PC-3 (cell line): ENCODE results near the gene GDF2.

Experiments used
- CTCF ChIP-seq: fragments of 300-600 bp; sonication (generic); conservative IDR thresholded peaks from 2 replicates; pipeline ENCODE4 v1.5.1; 2017; ENCODE audit warnings: antibody characterized with exemption, low read depth, mild to moderate bottlenecking, low read length
- EZH2 ChIP-seq: fragments of 300-600 bp; sonication (generic); IDR thresholded peaks from one replicate; pipeline ENCODE4 v1.6.1; 2017; ENCODE audit warnings: antibody characterized with exemption, mild to moderate bottlenecking, low read length; ENCODE audit not compliant: unreplicated experiment
- EZH2phosphoT487 ChIP-seq: fragments of 300-600 bp; sonication (generic); IDR thresholded peaks from 2 replicates; pipeline ENCODE4 v1.6.1; 2018; ENCODE audit warnings: mild to moderate bottlenecking, antibody characterized with exemption, low read length, borderline replicate concordance

GRCh38 chr10:47307381-47307780, 14.9 kb upstream of the GDF2 start:
- TF ChIP-seq CTCF = no peak
- TF ChIP-seq EZH2 = no peak
- TF ChIP-seq EZH2phosphoT487 = no peak
